ENCODE results near the gene SRBD1.

The SRBD1 gene

DNA sequence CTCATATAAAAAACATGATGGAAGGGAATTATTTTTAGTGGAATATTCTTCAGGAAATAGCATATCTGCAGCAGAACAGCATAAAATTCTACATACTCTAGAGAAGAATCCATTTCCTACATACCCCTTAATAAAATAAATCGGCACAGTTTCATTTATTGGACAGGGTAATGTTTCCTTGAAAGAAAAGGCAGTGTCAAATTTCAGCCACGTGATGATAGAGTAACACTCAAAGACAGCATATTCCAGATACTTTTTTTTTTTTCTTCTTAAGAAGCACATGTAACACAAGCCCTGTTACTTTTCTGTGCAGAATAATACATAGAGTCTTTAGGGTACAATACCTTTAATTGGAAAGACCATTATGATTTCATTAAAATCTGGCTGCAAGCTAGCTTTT is 204.4 kb downstream of the SRBD1 start:
- DNase-seq, result no peak

DNA sequence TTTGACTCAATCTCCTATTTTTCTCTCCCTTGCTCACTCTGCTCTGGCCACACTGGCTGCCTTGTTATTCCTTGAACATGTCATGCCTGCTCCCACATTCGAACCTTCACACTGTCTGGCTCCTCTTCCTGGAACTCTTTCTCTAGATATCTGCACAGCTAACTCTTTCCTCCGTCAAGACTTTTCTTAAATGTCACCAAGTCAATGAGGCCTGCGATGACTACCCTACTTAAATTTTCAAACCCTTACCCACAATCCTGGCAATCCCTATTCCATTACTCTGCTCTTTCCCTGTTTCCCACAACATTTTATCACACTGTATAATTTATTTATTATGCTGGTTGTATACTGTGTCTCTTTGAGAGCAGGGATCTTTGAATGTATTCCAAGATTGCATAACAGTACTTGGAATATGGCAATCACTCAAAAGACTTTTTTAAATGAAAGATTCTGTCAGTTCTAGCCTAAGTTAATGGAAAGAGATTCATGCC is 206.2 kb downstream of the SRBD1 start:
- DNase-seq, result no peak

DNA sequence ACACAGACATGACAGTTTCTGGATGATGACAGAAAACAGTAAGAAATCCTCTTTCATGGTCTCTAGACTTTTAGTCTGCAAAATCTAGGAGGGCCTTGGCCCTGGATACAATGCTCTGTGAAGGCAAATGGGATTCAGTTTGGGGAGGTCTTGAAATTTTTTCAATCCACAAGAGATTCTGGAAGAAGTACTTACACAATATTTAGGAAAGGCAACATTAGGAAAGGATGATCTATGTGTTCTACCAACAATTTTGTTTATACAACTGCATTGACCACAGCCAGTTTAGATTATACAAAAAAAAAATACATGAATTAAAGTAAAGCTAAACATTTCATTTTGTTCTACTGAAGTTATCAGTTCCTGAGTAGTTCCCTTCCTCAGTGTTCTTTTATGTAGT is 208.0 kb downstream of the SRBD1 start:
- DNase-seq, result no peak

DNA sequence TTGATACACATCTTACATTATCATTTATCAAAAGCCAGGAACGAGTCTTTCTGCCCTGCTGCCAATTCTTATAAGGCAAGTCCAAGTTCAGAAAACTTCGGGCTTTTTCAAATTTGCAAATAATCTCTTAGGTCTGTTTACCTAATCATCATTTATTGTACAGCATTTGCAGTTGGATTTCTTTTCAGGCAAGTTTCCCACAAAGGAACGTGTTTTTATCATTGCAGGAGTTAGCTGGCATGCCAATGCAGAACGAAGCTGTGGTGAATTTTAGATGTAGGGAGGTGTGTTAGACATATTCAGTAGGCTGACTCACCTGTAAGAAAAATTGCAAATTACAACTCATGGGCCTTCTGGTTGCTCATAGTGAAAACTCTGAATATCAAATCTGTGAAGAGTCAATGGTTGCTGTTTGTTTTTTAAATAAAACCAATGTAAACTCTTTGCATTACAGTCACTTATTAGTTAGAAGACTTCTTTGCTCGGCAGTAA is 209.6 kb downstream of the SRBD1 start:
- no peak for DNase-seq

GRCh38 chr2:45399040-45399784 is 211.9 kb downstream of the SRBD1 start:
- DNase-seq, result no peak

- DNase-seq, result no peak
These were observed 213.8 kb downstream of the SRBD1 start for GRCh38 chr2:45397292-45397691.

DNA sequence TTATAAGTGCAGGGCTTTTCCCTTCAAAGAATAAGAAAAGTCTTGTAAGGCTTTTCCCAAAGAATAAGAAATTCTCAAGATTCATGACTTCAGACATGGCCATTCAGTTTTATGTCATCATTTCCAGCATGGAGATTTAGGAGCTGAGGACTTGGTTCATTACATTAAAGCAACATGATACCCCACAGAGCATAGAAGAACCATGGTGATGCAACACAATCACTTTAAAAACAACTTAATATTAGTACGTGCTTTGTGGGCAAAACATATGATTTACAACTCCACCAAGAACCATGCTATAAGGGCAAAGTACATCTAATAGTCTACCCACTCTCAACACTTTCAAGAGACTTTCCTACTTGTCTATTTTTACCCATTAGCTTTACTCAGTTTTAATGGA is 214.4 kb downstream of the SRBD1 start:
- DNase-seq, result no peak

DNA sequence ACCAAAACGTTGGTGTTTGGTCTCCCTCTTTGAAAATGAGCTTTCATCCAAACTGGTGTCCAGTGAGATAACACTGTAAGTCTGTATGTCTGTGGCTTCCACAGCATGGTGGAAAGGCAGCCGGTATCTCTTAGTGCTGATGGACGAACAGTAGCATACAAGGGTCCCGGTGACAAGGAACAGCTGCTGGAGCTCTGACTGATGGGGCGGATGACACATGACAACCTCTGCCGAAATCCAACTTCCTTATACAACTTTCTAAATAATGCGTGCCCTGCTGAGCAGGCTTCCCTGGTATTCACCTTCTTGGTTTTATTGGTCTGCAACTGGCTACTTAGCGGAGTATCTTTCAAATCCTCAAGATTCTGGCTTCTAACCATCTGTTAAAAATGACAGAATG is 216.2 kb downstream of the SRBD1 start:
- no peak for DNase-seq

DNA sequence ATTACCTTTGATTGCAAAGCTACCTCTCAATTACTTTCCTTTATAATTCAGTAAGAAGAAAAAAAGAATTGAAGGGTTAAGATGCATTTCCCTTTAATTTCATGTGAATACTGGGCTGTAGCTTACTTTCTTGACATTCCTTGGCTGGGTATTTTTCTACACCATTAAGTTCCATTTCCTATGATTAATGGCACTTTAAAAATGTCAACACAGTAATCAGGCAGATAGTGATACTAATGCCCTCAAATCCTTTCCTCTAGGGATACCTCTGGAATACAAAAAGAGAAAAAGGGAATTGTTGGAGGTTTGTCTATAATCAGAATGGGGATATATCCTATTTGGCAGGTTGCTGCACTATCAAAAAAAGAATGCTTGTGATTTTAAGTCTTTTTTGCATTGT is 216.9 kb downstream of the SRBD1 start:
- DNase-seq, result no peak

GRCh38 chr2:45391866-45392265 is 219.2 kb downstream of the SRBD1 start:
- DNase-seq, result no peak

- no peak for DNase-seq
These were observed 220.2 kb downstream of the SRBD1 start for GRCh38 chr2:45390861-45391260.

- no peak for DNase-seq
These were observed 220.6 kb downstream of the SRBD1 start for GRCh38 chr2:45390441-45390840.

DNA sequence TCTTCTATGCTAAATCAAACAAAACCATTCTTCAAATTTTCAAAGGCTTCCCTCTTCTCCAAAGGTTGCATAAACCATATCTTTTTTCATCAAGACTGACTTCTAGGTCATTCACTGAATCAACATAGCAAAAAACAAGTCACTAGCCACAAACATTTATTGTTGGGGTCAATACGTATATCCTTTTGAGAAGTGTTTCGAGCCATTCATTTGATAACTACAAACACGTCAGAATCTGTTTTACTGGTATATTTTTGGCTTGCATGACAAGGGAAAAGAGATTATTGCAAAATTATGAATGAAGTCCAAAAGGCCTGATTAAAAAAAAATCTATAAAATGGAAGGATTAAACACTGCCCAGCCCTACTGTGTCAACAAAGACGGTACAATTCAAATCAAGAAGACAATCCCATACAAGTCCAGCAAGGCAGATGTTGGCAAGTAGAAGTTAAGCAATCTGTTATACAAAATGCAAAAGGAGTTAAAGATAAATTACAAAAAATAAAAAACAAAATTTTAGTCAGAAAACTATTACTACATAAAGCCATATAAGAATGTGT is 222.4 kb downstream of the SRBD1 start:
- DNase-seq, result no peak

- DNase-seq, result no peak
These were observed 228.3 kb downstream of the SRBD1 start for GRCh38 chr2:45382744-45383143.

- DNase-seq, result no peak
These were observed 230.8 kb downstream of the SRBD1 start for GRCh38 chr2:45380131-45380836.

- DNase-seq, result no peak
These were observed 231.5 kb downstream of the SRBD1 start for GRCh38 chr2:45379399-45380087.

GRCh38 chr2:45373534-45373933 is 237.5 kb downstream of the SRBD1 start:
- no peak for DNase-seq

DNA sequence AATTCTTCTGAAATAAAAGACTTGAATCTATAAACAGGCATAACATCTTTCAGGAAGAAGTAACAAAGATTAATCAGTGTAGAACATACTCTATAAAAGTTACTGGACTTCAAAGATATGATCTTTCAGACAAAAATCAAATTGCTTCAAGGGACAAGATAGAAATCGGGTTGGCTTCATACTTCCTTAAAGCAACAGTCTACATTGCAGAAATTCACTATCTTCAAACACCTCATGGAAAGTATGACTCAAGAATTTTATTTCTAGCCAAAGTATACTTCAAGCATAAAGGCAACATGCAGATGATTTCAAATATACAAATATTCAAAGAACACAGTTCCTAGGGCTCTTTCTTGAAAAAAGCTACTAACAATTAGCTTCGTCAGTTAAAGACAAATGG is 240.7 kb downstream of the SRBD1 start:
- no peak for DNase-seq

GRCh38 chr2:45368792-45369191 is 242.3 kb downstream of the SRBD1 start:
- DNase-seq, result no peak

- DNase-seq, result no peak
These were observed 249.4 kb downstream of the SRBD1 start for GRCh38 chr2:45361666-45362065.

DNA sequence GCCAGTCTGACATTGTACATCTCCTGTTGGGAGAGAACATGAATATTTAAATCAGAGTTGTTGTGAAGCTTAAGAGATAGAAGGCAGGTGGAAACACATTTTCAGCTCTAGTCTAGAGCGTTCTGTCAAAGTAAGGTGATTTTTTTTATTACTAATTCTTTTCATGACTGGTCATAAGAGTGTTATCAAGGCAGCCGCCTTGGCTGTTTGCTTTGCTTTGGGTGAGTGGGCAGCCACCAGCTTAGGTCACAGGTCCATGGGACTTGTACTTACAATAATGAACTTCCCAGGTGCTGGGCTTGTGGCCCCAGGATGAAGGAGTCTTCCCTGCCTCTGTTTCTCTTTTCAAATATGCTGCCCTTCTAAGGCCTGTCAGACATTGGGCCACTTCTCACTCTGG is 256.3 kb downstream of the SRBD1 start:
- DNase-seq, result no peak

GRCh38 chr2:45353879-45354278 is 257.2 kb downstream of the SRBD1 start:
- no peak for DNase-seq

DNA sequence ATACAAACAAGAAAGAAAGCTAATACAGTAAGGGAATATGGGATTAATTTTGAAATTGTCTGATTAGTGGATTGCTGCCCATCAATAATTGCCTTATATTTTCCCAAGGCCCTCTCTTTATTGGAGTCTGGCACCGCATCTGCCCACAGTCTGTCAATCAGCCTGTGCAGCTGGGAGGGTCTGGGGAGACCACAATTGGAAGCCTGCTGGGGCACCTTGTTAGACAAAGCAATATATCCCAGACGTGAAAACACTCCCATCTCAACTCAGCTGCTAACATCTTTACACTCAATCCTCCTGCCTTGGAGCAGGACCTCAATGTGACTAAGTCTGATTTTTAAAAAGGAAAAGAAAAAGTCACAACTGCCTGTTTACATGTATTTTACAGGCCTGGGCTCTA is 258.6 kb downstream of the SRBD1 start:
- DNase-seq, result no peak

Data from CD4-positive, alpha-beta T cell treated with Interleukin-6 for 4 hours (primary cell).